NB4 (cell line): Measurements from ENCODE around the gene CACNA2D3.

Source experiments
- POLR2A ChIP-seq: IDR thresholded peaks from 2 replicates; pipeline ENCODE4 v1.6.1; 2011; ENCODE audit warnings: mild to moderate bottlenecking; ENCODE audit not compliant: insufficient read length; ENCODE audit errors: extremely low read depth
- TF ChIP-seq, protein P1 (sequence below): IDR thresholded peaks from one replicate; pipeline ENCODE4 v1.5.1; 2012; ENCODE audit warnings: low read depth, low read length
- TF ChIP-seq, protein P2 (sequence below): IDR thresholded peaks from 2 replicates; pipeline ENCODE4 v1.6.1; 2011; ENCODE audit warnings: low read depth, low read length

DNA sequence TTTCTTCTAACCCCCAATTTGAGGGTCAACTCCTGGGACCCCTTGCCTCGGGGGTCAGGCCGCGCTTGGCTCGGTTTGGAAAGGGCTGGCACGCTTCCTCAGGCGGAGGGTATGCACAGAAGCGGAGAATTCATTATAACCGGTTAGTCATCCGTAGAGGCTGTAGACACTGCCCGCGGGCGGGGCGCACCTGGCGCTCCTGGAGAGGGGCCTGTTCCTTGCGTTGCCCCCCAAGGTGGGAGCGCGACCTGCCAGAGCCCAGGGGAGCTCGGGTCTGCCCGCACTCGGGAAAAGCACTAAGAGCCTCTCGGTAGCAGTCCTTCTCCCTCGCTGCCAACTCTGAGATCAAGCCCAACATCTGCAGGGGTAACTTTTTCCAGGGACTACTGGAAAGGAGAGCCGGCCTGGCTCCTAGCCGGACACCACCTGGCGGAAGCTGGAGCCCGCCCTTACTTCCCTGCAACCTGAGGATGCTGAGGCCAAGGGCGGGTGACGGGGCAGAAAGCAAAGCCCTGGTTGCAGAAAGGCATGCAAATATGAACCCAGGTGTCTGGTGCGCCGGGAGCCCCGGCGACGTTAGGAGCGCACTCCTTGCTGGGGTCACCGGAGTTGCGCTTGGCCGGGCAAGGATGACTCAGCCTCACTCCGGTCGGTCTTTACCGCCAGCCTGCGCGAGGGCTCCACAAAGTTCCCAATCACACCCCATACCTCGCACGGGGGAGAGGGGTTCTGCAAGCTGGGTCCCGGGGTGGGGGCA lies 1.5 kb upstream of the CACNA2D3 start:
- TF ChIP-seq, protein P1, sequence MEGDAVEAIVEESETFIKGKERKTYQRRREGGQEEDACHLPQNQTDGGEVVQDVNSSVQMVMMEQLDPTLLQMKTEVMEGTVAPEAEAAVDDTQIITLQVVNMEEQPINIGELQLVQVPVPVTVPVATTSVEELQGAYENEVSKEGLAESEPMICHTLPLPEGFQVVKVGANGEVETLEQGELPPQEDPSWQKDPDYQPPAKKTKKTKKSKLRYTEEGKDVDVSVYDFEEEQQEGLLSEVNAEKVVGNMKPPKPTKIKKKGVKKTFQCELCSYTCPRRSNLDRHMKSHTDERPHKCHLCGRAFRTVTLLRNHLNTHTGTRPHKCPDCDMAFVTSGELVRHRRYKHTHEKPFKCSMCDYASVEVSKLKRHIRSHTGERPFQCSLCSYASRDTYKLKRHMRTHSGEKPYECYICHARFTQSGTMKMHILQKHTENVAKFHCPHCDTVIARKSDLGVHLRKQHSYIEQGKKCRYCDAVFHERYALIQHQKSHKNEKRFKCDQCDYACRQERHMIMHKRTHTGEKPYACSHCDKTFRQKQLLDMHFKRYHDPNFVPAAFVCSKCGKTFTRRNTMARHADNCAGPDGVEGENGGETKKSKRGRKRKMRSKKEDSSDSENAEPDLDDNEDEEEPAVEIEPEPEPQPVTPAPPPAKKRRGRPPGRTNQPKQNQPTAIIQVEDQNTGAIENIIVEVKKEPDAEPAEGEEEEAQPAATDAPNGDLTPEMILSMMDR = no peak
- TF ChIP-seq, protein P2, sequence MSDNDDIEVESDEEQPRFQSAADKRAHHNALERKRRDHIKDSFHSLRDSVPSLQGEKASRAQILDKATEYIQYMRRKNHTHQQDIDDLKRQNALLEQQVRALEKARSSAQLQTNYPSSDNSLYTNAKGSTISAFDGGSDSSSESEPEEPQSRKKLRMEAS = no peak
- no peak for TF ChIP-seq POLR2A
